PC-3 (cell line): ENCODE measurements around the gene SHISA8. TPM values are rescaled to one million over a fixed set of nuclear protein-coding genes. Genes with fewer than 3 reads are reported as not detected.

Experiments
- ATAC-seq: fragments of 200-7000 bp; cut with Tn5 transposase; 2 replicates; pipeline ENCODE4 v1.9.1; 2020; ENCODE audit warnings: mild to moderate bottlenecking, moderate library complexity
- BruUV-seq: library from RNA; stranded (reverse); fragments of 400-500 nt; replicated peaks from 2 replicates; lab custom pipeline; 2021; lab: Mats Ljungman, UMichigan
- CTCF ChIA-PET: fragments of 300-600 bp; sonication (Branson Sonifier 250); formaldehyde crosslinking; loops from one replicate; lab custom pipeline; 2022; ENCODE audit warnings: antibody characterized with exemption; lab: Charles Lee
- POLR2A ChIA-PET: fragments of 300-600 bp; sonication (Branson Sonifier 250); formaldehyde crosslinking; loops from one replicate; lab custom pipeline; 2022; ENCODE audit warnings: antibody characterized with exemption; ENCODE audit not compliant: unreplicated experiment; lab: Charles Lee
- DNase-seq: peaks from one replicate; pipeline ENCODE4 v3.0.0-alpha.2; 2015
- H2AFZ ChIP-seq: fragments of 300-600 bp; sonication (generic); 2 replicates; pipeline ENCODE4 v1.6.0; 2016; ENCODE audit warnings: antibody characterized with exemption, low read length
- H3F3A ChIP-seq: fragments of 300-600 bp; sonication (generic); one replicate; pipeline ENCODE4 v1.6.0; 2017; ENCODE audit warnings: antibody characterized with exemption, low read length, control low read depth, mild to moderate bottlenecking; ENCODE audit not compliant: unreplicated experiment
- H3K27ac ChIP-seq: fragments of 300-600 bp; sonication (generic); 2 replicates; pipeline ENCODE4 v1.5.1; 2016; ENCODE audit warnings: mild to moderate bottlenecking, low read length
- H3K27me3 ChIP-seq: fragments of 300-600 bp; sonication (generic); 2 replicates; pipeline ENCODE4 v1.6.1; 2016; ENCODE audit warnings: low read length, mixed read lengths
- H3K36me3 ChIP-seq: fragments of 300-600 bp; sonication (generic); 2 replicates; pipeline ENCODE4 v1.6.1; 2016; ENCODE audit warnings: low read depth, mixed run types, low read length, mixed read lengths
- H3K4me1 ChIP-seq: fragments of 300-600 bp; sonication (generic); 2 replicates; pipeline ENCODE4 v1.5.1; 2016; ENCODE audit warnings: low read length; ENCODE audit not compliant: insufficient read depth
- H3K4me2 ChIP-seq: fragments of 300-600 bp; sonication (generic); 2 replicates; pipeline ENCODE4 v1.6.0; 2016; ENCODE audit warnings: low read length
- H3K4me3 ChIP-seq: fragments of 300-600 bp; sonication (generic); 2 replicates; pipeline ENCODE4 v1.5.1; 2016; ENCODE audit warnings: mild to moderate bottlenecking, low read length, mixed read lengths
- H3K79me2 ChIP-seq: fragments of 300-600 bp; sonication (generic); 2 replicates; pipeline ENCODE4 v1.6.1; 2017; ENCODE audit warnings: low read length, mixed read lengths
- H3K9ac ChIP-seq: fragments of 300-600 bp; sonication (generic); 2 replicates; pipeline ENCODE4 v1.6.0; 2016; ENCODE audit warnings: mild to moderate bottlenecking, low read length
- H3K9me2 ChIP-seq: fragments of 300-600 bp; sonication (generic); replicated peaks from 2 replicates; pipeline ENCODE4 v1.6.1; 2016; ENCODE audit warnings: mixed run types, low read length, mixed read lengths
- H3K9me3 ChIP-seq: fragments of 300-600 bp; sonication (generic); 2 replicates; pipeline ENCODE4 v1.6.1; 2016; ENCODE audit warnings: low read length, mixed read lengths
- H4K20me1 ChIP-seq: fragments of 300-600 bp; sonication (generic); 2 replicates; pipeline ENCODE4 v1.6.1; 2016; ENCODE audit warnings: low read length, mixed read lengths
- EZH2 ChIP-seq: fragments of 300-600 bp; sonication (generic); IDR thresholded peaks from one replicate; pipeline ENCODE4 v1.6.1; 2017; ENCODE audit warnings: antibody characterized with exemption, mild to moderate bottlenecking, low read length; ENCODE audit not compliant: unreplicated experiment
- EZH2phosphoT487 ChIP-seq: fragments of 300-600 bp; sonication (generic); IDR thresholded peaks from 2 replicates; pipeline ENCODE4 v1.6.1; 2018; ENCODE audit warnings: mild to moderate bottlenecking, antibody characterized with exemption, low read length, borderline replicate concordance
- intact Hi-C: fragments of 100-400 bp; cut with micrococcal nuclease; formaldehyde crosslinking; loops from 2 replicates; pipeline ENCODE4 v1.9.0; 2023
- total RNA-seq: library from RNA; depleted of rRNA; stranded (reverse); fragments of >200 nt; gene quantifications from 2 replicates; pipeline ENCODE4 v1.2.3, GENCODE V29; 2014
- TF ChIP-seq, protein P1 (sequence below): fragments of 300-600 bp; sonication (generic); conservative IDR thresholded peaks from 2 replicates; pipeline ENCODE4 v1.5.1; 2017; ENCODE audit warnings: antibody characterized with exemption, low read depth, mild to moderate bottlenecking, low read length

Gene SHISA8
- total RNA-seq, 1 experiment from 2014 or later = not detected

DNA sequence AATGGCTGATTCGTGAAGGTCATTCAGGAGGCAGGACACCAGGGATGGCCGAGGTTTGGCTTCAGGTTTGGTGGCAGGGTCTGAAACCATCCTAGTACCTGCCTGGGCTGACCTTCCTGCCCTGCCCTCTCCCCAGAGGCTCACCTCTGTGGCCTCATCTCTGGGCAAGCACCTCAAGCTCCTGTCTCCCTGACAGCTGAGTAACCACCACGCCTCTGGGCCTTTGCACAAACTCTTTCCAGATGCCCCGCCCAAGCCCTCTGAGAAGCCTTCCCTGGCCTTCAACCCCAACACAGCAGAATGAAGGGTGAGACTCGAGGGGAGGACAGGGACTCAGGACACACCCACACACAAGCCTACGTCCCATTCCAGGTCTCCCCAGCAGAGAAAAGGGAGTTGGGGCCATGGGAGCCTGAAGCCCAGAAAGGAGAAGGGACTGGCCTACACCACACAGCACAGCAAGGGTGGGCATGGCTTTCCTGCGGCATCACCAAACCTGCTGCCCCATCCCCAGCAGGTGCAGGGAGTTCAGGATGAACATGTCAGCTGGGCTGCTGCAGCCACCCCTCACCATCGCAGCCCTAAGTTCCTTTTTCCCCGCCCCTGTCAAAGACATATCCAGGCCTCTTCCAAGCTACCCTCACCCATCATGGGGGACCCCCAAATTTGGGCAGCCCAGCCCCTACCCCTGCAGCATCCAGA lies 2.4 kb downstream of the SHISA8 start:
- TF ChIP-seq EZH2phosphoT487 = no peak
- Histone ChIP-seq H3K9ac (no peak overlapping the region), H3K36me3 (no peaks in the 10 kb centered on the region), H3F3A (no peaks in the 10 kb centered on the region), H4K20me1 (no peaks in the 10 kb centered on the region), H3K9me3 (no peaks in the 10 kb centered on the region), H3K79me2 (no peaks in the 10 kb centered on the region), H3K4me2 (no peak overlapping the region), H3K4me1 (no peaks in the 10 kb centered on the region), H3K4me3 (no peak overlapping the region), H3K9me2 (no peaks in the 10 kb centered on the region), H3K27me3 (0 out of 2 replicates have a peak, but pooled peaks cover 6% of the 10 kb centered on the region), H3K27ac (no peak overlapping the region), H2AFZ (no peak overlapping the region)
- ATAC-seq = no peak
- intact Hi-C loops = no loop called here
- no peak for DNase-seq
- ChIA-PET CTCF (no interaction called here), POLR2A (no interaction called here)
- no TSS peak for BruUV-seq

DNA sequence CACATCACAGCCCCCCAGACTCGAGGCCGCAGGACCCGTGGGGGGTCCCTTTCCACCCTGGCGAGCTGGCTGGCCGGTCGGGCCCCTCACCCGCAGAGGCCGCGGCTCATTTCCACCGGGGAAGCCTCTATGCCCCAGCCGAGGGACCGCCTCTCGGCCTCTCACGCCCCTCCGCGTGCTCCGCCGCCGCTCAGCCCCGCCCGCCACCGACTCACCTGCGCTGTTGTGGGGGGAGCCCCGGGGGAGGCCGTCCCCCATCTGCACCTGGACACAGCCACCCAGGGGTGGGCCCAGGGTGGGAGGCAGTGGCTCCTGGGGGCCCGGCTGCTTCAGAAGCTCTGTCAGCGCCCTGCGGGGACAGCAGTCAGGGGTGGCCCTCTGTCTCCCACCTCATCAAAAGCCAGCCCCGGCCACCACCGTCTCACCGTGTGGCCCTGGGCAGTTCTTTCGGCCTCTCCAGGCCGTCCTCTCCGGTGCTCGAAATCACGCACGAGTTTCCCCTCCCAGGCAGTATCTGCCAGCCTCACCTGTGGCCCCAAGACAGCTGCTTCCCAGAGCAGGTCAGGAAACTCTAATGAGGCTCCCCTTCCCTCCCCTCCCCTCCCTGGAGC lies 3.8 kb downstream of the SHISA8 start:
- H4K20me1 ChIP-seq = no peaks in the 10 kb centered on the region
- H3K9me3 ChIP-seq = no peaks in the 10 kb centered on the region
- ATAC-seq (no peak), DNase-seq (no peak)
- no peaks in the 10 kb centered on the region for H3K79me2 ChIP-seq
- H3K9ac ChIP-seq = no peak overlapping the region
- POLR2A ChIA-PET = no interaction called here
- CTCF ChIA-PET = no interaction called here
- H3K36me3 ChIP-seq = no peaks in the 10 kb centered on the region
- H3K27ac ChIP-seq = no peak overlapping the region
- H3K4me2 ChIP-seq = peak overlapping the region; percentile 74
- TF ChIP-seq EZH2phosphoT487 = no peak
- TF ChIP-seq, protein P1, sequence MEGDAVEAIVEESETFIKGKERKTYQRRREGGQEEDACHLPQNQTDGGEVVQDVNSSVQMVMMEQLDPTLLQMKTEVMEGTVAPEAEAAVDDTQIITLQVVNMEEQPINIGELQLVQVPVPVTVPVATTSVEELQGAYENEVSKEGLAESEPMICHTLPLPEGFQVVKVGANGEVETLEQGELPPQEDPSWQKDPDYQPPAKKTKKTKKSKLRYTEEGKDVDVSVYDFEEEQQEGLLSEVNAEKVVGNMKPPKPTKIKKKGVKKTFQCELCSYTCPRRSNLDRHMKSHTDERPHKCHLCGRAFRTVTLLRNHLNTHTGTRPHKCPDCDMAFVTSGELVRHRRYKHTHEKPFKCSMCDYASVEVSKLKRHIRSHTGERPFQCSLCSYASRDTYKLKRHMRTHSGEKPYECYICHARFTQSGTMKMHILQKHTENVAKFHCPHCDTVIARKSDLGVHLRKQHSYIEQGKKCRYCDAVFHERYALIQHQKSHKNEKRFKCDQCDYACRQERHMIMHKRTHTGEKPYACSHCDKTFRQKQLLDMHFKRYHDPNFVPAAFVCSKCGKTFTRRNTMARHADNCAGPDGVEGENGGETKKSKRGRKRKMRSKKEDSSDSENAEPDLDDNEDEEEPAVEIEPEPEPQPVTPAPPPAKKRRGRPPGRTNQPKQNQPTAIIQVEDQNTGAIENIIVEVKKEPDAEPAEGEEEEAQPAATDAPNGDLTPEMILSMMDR = no peak
- TF ChIP-seq EZH2 = no peak
- H2AFZ ChIP-seq = no peak overlapping the region
- H3K4me3 ChIP-seq = peak overlapping the region; percentile 47; the same call in 1 of the 2 replicates
- BruUV-seq = no TSS peak
- intact Hi-C loops = no loop called here
- H3K9me2 ChIP-seq = no peaks in the 10 kb centered on the region
- H3F3A ChIP-seq = no peaks in the 10 kb centered on the region
- H3K4me1 ChIP-seq = no peaks in the 10 kb centered on the region
- H3K27me3 ChIP-seq = 0 out of 2 replicates have a peak, but pooled peaks cover 6% of the 10 kb centered on the region

DNA sequence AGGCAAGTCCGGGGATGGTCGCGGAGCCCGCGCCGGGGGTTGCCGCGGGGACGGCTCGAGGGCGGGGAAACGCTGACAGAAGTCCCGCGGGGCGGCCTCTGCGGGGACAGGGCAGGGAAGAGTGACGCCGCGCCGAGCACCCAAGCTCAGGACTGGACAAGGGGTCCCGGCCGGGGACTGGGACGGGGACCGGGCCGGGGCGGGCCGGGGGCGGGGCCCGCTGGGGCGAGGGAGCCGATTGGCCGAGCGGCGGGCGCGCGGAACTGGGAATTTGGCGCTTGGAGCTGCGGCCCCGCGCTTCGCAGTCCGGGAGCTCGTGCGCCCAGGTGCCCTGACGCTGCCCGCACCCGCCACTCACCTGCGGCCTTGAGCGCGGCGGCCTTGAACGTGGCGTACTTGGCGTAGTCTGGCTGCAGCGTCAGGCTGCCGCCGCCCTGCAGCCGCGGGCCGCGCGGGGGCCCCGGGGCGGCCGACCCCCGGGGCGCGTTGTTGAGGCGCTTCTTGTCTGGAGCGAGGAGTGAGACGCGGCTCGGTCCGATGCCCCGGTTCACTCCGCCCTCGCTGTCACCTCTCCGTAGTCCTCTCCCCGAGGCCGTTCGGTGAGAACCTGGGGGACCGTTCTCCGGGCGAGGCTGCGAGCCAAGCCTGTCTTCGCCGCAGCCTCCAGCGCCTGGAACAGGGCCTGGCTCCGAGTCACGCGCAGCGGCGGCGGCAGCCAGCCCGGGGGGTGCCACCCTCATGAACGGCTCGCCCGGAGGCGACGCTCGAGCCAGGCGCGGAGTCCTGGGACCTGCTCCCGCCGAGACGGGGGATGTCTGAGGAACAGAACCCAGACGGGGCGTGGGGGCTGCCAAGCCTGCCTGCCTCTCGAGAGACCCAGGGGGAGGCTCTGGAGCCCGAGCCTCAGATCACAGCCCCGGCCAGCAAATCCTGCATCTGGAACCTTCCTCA lies 4.5 kb downstream of the SHISA8 start:
- no peaks in the 10 kb centered on the region for H3K4me1 ChIP-seq
- ChIA-PET POLR2A (no interaction called here), CTCF (no interaction called here)
- H3K4me3 ChIP-seq = peak overlapping the region; percentile 47; the same call in 1 of the 2 replicates
- no peaks in the 10 kb centered on the region for H3K9me2 ChIP-seq
- no peaks in the 10 kb centered on the region for H3K9me3 ChIP-seq
- 0 out of 2 replicates have a peak, but pooled peaks cover 6% of the 10 kb centered on the region for H3K27me3 ChIP-seq
- H3F3A ChIP-seq = no peaks in the 10 kb centered on the region
- ATAC-seq (peak; percentile 12; the same call in 1 of the 2 replicates), DNase-seq (peak; percentile 9)
- H4K20me1 ChIP-seq = no peaks in the 10 kb centered on the region
- no peak overlapping the region for H3K27ac ChIP-seq
- TF ChIP-seq EZH2 (no peak), EZH2phosphoT487 (no peak)
- TF ChIP-seq, protein P1 = no peak
- 0 out of 2 replicates have a peak overlapping the region, but pooled peaks have one; percentile 30 for H2AFZ ChIP-seq
- intact Hi-C loops = no loop called here
- peak overlapping the region; percentile 74 for H3K4me2 ChIP-seq
- BruUV-seq = no TSS peak
- no peaks in the 10 kb centered on the region for H3K36me3 ChIP-seq
- H3K9ac ChIP-seq = no peak overlapping the region
- no peaks in the 10 kb centered on the region for H3K79me2 ChIP-seq
